Sigmoid colon (tissue), 7 donors: ENCODE results near the gene SLC5A5. TPM values are rescaled to one million over a fixed set of nuclear protein-coding genes. Genes with fewer than 3 reads are reported as not detected.

Experiments used
- DNase-seq: peaks from one replicate; pipeline ENCODE4 v3.0.0-alpha.2; 2019
- H3K27ac ChIP-seq, 4 donors: fragments of 200-600 bp; sonication (generic); one replicate each; pipeline ENCODE4 v1.5.1; 2016 to 2019; ENCODE audit warnings: mild to moderate bottlenecking in 1 of 4
- H3K27me3 ChIP-seq, 3 donors: fragments of 200-600 bp; sonication (generic); one replicate each; pipeline ENCODE4 v1.5.1; 2019; ENCODE audit warnings: mild to moderate bottlenecking in 1 of 3
- H3K36me3 ChIP-seq, 4 donors: fragments of 200-600 bp; sonication (generic); one replicate each; pipeline ENCODE4 v1.5.1; 2016 to 2019
- H3K4me1 ChIP-seq, 4 donors: fragments of 200-600 bp; sonication (generic); one replicate each; pipeline ENCODE4 v1.5.1; 2017 to 2019
- H3K4me3 ChIP-seq, 4 donors: fragments of 200-600 bp; sonication (generic); one replicate each; pipeline ENCODE4 v1.5.1; 2017 to 2019; ENCODE audit warnings: mild to moderate bottlenecking in 2 of 4, moderate library complexity in 1 of 4
- H3K9me3 ChIP-seq, 4 donors: fragments of 200-600 bp in 3 of 4; sonication (generic) in 3 of 4; one replicate each; pipeline versions ENCODE4 v1.5.1 to v1.6.1; 2013 to 2019
- CTCF ChIP-seq, 4 experiments: fragments of 450-650 bp in 3 of 4; fragments of 200-600 bp in 1 of 4; IDR thresholded peaks; one replicate each; pipeline ENCODE4 v1.5.1; 2016 to 2019; ENCODE audit warnings: antibody characterized with exemption in 4 of 4, mild to moderate bottlenecking in 3 of 4, moderate library complexity in 2 of 4
- EP300 ChIP-seq, 4 donors: sonication (generic); formaldehyde crosslinking; IDR thresholded peaks; one replicate each; pipeline ENCODE4 v1.6.1; 2017; ENCODE audit warnings: antibody characterized with exemption in 4 of 4
- POLR2A ChIP-seq, 2 donors: fragments of 450-650 bp; IDR thresholded peaks; one replicate each; pipeline ENCODE4 v1.6.1; 2016; ENCODE audit warnings: antibody characterized with exemption in 2 of 2, mild to moderate bottlenecking in 2 of 2, moderate library complexity in 2 of 2
- POLR2AphosphoS5 ChIP-seq, 4 donors: sonication (generic); formaldehyde crosslinking; IDR thresholded peaks; one replicate each; pipeline ENCODE4 v1.6.1; 2017; ENCODE audit warnings: antibody characterized with exemption in 4 of 4
- WGBS, 2 donors: extraction: QIAGEN DNeasy Blood & Tissue Kit; methylation state at CpG; one replicate each; pipeline ENCODE4 v1.1.7; 2013; 5-methylcytosine and 5-hydroxymethylcytosine counted together
- intact Hi-C: fragments of 100-400 bp; cut with DNase I; formaldehyde crosslinking; loops from one replicate; pipeline ENCODE4 v1.15.1; 2023
- polyA plus RNA-seq, 3 donors: library from polyadenylated mRNA; stranded (reverse); fragments of 200-250 nt; gene quantifications; one replicate each; pipeline ENCODE4 v1.2.3, GENCODE V29; 2013
- small RNA-seq, 3 donors: library from RNA; depleted of rRNA; stranded (forward); fragments of <200 nt; gene quantifications; one replicate each; pipeline ENCODE3, GENCODE V24; 2016
- total RNA-seq, 4 donors: library from RNA; depleted of rRNA; stranded (reverse); fragments of >200 nt; gene quantifications; one replicate each; pipeline ENCODE4 v1.1.0, GENCODE V29; 2016
- donor health status: healthy with polysubstance abuse.
- donor health status: Bipolar disorder and iron deficiency.
- donor health status: healthy.

SLC5A5 gene
- total and polyA plus RNA-seq, 7 donors = 0.13 to 0.60 TPM; not detected in 5

GRCh38 chr19:17942582-17943273, 71.0 kb downstream of the SLC5A5 start:
- 88 to 93% methylated on average over 41 of the region's 41 CpGs for WGBS, 2 donors
- no peak overlapping the region for H3K27ac ChIP-seq
- H3K36me3 ChIP-seq = peaks cover 0 to 34% (median 5%) of the 10 kb centered on the region in 4 donors
- H3K4me1 ChIP-seq = peaks cover 0 to 26% (median 21%) of the 10 kb centered on the region in 4 donors
- H3K4me3 ChIP-seq = no peak overlapping the region
- H3K9me3 ChIP-seq = no peaks in the 10 kb centered on the region
- intact Hi-C loops = no loop called here
- TF ChIP-seq EP300 (IDR thresholded peaks at IDR 0.05) (no peak), POLR2A (IDR thresholded peaks at IDR 0.05) (no peak), POLR2AphosphoS5 (IDR thresholded peaks at IDR 0.05) (no peak), CTCF (IDR thresholded peaks at IDR 0.05) (no peak)
- no peaks in the 10 kb centered on the region for H3K27me3 ChIP-seq
- DNase-seq = no peak

- no peak overlapping the region for H3K4me3 ChIP-seq
- H3K27ac ChIP-seq = peak overlapping the region in 3 of 4 donors; percentile 5 to 55 (median 49)
- peaks cover 0 to 29% (median 27%) of the 10 kb centered on the region in 4 donors for H3K4me1 ChIP-seq
- TF ChIP-seq POLR2AphosphoS5 (IDR thresholded peaks at IDR 0.05) = no peak
- TF ChIP-seq EP300 (IDR thresholded peaks at IDR 0.05) = no peak
- no peak for TF ChIP-seq POLR2A (IDR thresholded peaks at IDR 0.05)
- TF ChIP-seq CTCF (IDR thresholded peaks at IDR 0.05) = no peak
- intact Hi-C loops = no loop called here
- H3K27me3 ChIP-seq = peaks cover 0 to 2% (median 0%) of the 10 kb centered on the region in 3 donors
- DNase-seq = no peak
- no peaks in the 10 kb centered on the region for H3K9me3 ChIP-seq
- H3K36me3 ChIP-seq = peaks cover 0 to 29% (median 5%) of the 10 kb centered on the region in 4 donors
- 85 to 88% methylated on average over 57 of the region's 57 CpGs for WGBS, 2 donors
Observed at GRCh38 chr19:17943274-17944221, 71.8 kb downstream of the SLC5A5 start.

- 70 to 75% methylated on average over 4 of the region's 4 CpGs for WGBS, 2 donors
- intact Hi-C loops = no loop called here
- no peak overlapping the region for H3K4me3 ChIP-seq
- no peaks in the 10 kb centered on the region for H3K9me3 ChIP-seq
- peaks cover 0 to 24% (median 4%) of the 10 kb centered on the region in 4 donors for H3K36me3 ChIP-seq
- DNase-seq = peak; percentile 79
- TF ChIP-seq EP300 (IDR thresholded peaks at IDR 0.05) = no peak
- TF ChIP-seq POLR2AphosphoS5 (IDR thresholded peaks at IDR 0.05) = no peak
- TF ChIP-seq CTCF (IDR thresholded peaks at IDR 0.05) = no peak
- TF ChIP-seq POLR2A (IDR thresholded peaks at IDR 0.05) = no peak
- peaks cover 0 to 35% (median 33%) of the 10 kb centered on the region in 4 donors for H3K4me1 ChIP-seq
- peak overlapping the region in 3 of 4 donors; percentile 5 to 55 (median 49) for H3K27ac ChIP-seq
- peaks cover 0 to 10% (median 5%) of the 10 kb centered on the region in 3 donors for H3K27me3 ChIP-seq
Observed at GRCh38 chr19:17944301-17944700, 72.6 kb downstream of the SLC5A5 start.

Small RNA genes lying within 50 kb of the gene (small RNA-seq; reads per million reads assigned to genes)
- 0 reads per million in 3 donors for gene SNORA68

Other genes starting within 250 kb of the SLC5A5 start
- under 1 TPM; 0.16 to 0.83 (median 0.70) TPM for gene UNC13A, start 183.6 kb upstream of the SLC5A5 start, total RNA-seq
- gene UNC13A, start 183.6 kb upstream of the SLC5A5 start, polyA plus RNA-seq = under 1 TPM; under 0.01 to 0.60 (median 0.23) TPM
- 10 to 100 TPM; 13.3 to 35.8 (median 16.6) TPM for gene MAP1S, start 152.5 kb upstream of the SLC5A5 start, total RNA-seq
- 10 to 100 TPM; 13.8 to 20.6 (median 15.7) TPM for gene MAP1S, start 152.5 kb upstream of the SLC5A5 start, polyA plus RNA-seq
- 1 to 10 TPM; 1.8 to 5.8 (median 4.4) TPM for gene FCHO1, start 120.5 kb upstream of the SLC5A5 start, total RNA-seq
- 10 to 100 TPM in 1 of 3 donors, 1 to 10 TPM in 2; 1.2 to 14.4 (median 2.5) TPM for gene FCHO1, start 120.5 kb upstream of the SLC5A5 start, polyA plus RNA-seq
- under 1 TPM in 1 of 4 donors, not detected in 3; 0.55 TPM for gene B3GNT3, start 76.8 kb upstream of the SLC5A5 start, total RNA-seq
- 10 to 100 TPM; 20.4 to 72.3 (median 35.4) TPM for gene B3GNT3, start 76.8 kb upstream of the SLC5A5 start, polyA plus RNA-seq
- not detected for gene INSL3, start 50.4 kb upstream of the SLC5A5 start, total RNA-seq
- gene INSL3, start 50.4 kb upstream of the SLC5A5 start, polyA plus RNA-seq = under 1 TPM in 1 of 3 donors, not detected in 2; 0.85 TPM
- gene JAK3, start 24.0 kb upstream of the SLC5A5 start, total RNA-seq = 1 to 10 TPM; 1.4 to 4.3 (median 1.7) TPM
- 10 to 100 TPM in 1 of 3 donors, 1 to 10 TPM in 1, under 1 TPM in 1; 0.46 to 22.0 (median 1.2) TPM for gene JAK3, start 24.0 kb upstream of the SLC5A5 start, polyA plus RNA-seq
- gene RPL18A, start 12.0 kb upstream of the SLC5A5 start, total RNA-seq = 1,000 to 10,000 TPM; 1,686 to 2,372 (median 2,021) TPM
- gene RPL18A, start 12.0 kb upstream of the SLC5A5 start, polyA plus RNA-seq = 1,000 to 10,000 TPM; 3,119 to 3,945 (median 3,295) TPM
- 10 to 100 TPM; 52.8 to 86.4 (median 73.1) TPM for gene CCDC124, start 61.1 kb downstream of the SLC5A5 start, total RNA-seq
- gene CCDC124, start 61.1 kb downstream of the SLC5A5 start, polyA plus RNA-seq = 100 to 1,000 TPM in 1 of 3 donors, 10 to 100 TPM in 2; 72.8 to 126 (median 99.1) TPM
- gene KCNN1, start 95.2 kb downstream of the SLC5A5 start, total RNA-seq = under 1 TPM in 2 of 4 donors, not detected in 2; 0.33 to 0.55 TPM
- gene KCNN1, start 95.2 kb downstream of the SLC5A5 start, polyA plus RNA-seq = under 1 TPM in 1 of 3 donors, not detected in 2; 0.17 TPM
- 10 to 100 TPM; 34.5 to 54.2 (median 37.0) TPM for gene ARRDC2, start 136.2 kb downstream of the SLC5A5 start, total RNA-seq
- 10 to 100 TPM; 22.2 to 44.2 (median 36.5) TPM for gene ARRDC2, start 136.2 kb downstream of the SLC5A5 start, polyA plus RNA-seq
- gene IL12RB1, start 215.0 kb downstream of the SLC5A5 start, total RNA-seq = 1 to 10 TPM in 2 of 4 donors, under 1 TPM in 1, not detected in 1; 0.99 to 2.2 (median 1.4) TPM
- gene IL12RB1, start 215.0 kb downstream of the SLC5A5 start, polyA plus RNA-seq = 1 to 10 TPM; 1.8 to 6.0 (median 5.9) TPM
- 1 to 10 TPM; 2.6 to 6.9 (median 3.3) TPM for gene MAST3, start 225.8 kb downstream of the SLC5A5 start, total RNA-seq
- gene MAST3, start 225.8 kb downstream of the SLC5A5 start, polyA plus RNA-seq = 10 to 100 TPM in 1 of 3 donors, 1 to 10 TPM in 2; 4.2 to 16.3 (median 5.3) TPM